Stimulated activated CD8-positive, alpha-beta memory T cell treated with anti-CD3 and anti-CD28 coated beads, Interleukin-12 subunit alpha, Interleukin-12 subunit beta, amount 100 ng/mL, for 4 hours (primary cell): Measurements from ENCODE around the gene IL31.

ENCODE experiments used
- DNase-seq: peaks from one replicate; pipeline ENCODE4 v3.0.0-alpha.2; 2020; ENCODE audit warnings: low read depth

Gene IL31

GRCh38 chr12:122128481-122128880 lies 45.5 kb downstream of the IL31 start:
- no peak for DNase-seq

- no peak for DNase-seq
Measured at GRCh38 chr12:122127839-122128238, 46.2 kb downstream of the IL31 start.

- no peak for DNase-seq
Measured at GRCh38 chr12:122126713-122127597, 47.1 kb downstream of the IL31 start.

GRCh38 chr12:122126342-122126635 lies 47.7 kb downstream of the IL31 start:
- no peak for DNase-seq

- no peak for DNase-seq
Measured at GRCh38 chr12:122125452-122126341, 48.3 kb downstream of the IL31 start.

GRCh38 chr12:122124370-122124769 lies 49.7 kb downstream of the IL31 start:
- no peak for DNase-seq

- DNase-seq, result no peak
Measured at GRCh38 chr12:122123761-122124145, 50.3 kb downstream of the IL31 start.

- DNase-seq, result peak; percentile 39
Measured at GRCh38 chr12:122123051-122123760, 50.8 kb downstream of the IL31 start.
